Esophagus (tissue), 2 donors: ENCODE data around the gene SNAPC4. TPM values are rescaled to one million over a fixed set of nuclear protein-coding genes. Genes with fewer than 3 reads are reported as not detected.
"Not testable (repeated sequence)": the region's sequence is repeated elsewhere in the genome, so short reads cannot be mapped to it uniquely, and the experiment has no call there.

Experiments
- H3K27ac ChIP-seq, 2 donors: one replicate each; pipeline ENCODE4 v1.5.1; 2013; ENCODE audit warnings: low read depth in 2 of 2, mild to moderate bottlenecking in 2 of 2, inconsistent platforms in 1 of 2, low read length in 1 of 2, moderate library complexity in 1 of 2
- H3K27me3 ChIP-seq, 2 donors: one replicate each; pipeline ENCODE4 v1.6.1; 2013; ENCODE audit warnings: low read length in 2 of 2, control low read depth in 1 of 2, mild to moderate bottlenecking in 1 of 2; ENCODE audit not compliant: insufficient read depth in 2 of 2, control insufficient read depth in 1 of 2
- H3K36me3 ChIP-seq, 2 donors: one replicate each; pipeline ENCODE4 v1.6.1; 2013; ENCODE audit warnings: low read length in 1 of 2; ENCODE audit not compliant: control insufficient read depth in 2 of 2, insufficient read depth in 2 of 2
- H3K4me1 ChIP-seq, 2 donors: one replicate each; pipeline ENCODE4 v1.6.1; 2013; ENCODE audit warnings: low read length in 1 of 2; ENCODE audit not compliant: control insufficient read depth in 2 of 2, insufficient read depth in 2 of 2
- H3K4me3 ChIP-seq, 2 donors: one replicate each; pipeline ENCODE4 v1.5.1; 2013; ENCODE audit warnings: low read length in 2 of 2, mild to moderate bottlenecking in 2 of 2, low read depth in 1 of 2, moderate library complexity in 1 of 2
- H3K9me3 ChIP-seq, 2 donors: one replicate each; pipeline ENCODE4 v1.6.1; 2013; ENCODE audit warnings: mild to moderate bottlenecking in 2 of 2, low read depth in 1 of 2, low read length in 1 of 2, moderate library complexity in 1 of 2; ENCODE audit not compliant: control insufficient read depth in 2 of 2, insufficient read depth in 1 of 2
- WGBS, 2 donors: extraction: QIAGEN DNeasy Blood & Tissue Kit; methylation state at CpG; one replicate each; pipeline ENCODE4 v1.1.7; 2013; 5-methylcytosine and 5-hydroxymethylcytosine counted together
- polyA plus RNA-seq, 2 donors: library from polyadenylated mRNA; stranded (reverse); fragments of 200-250 nt; gene quantifications; one replicate each; pipeline ENCODE4 v1.2.3, GENCODE V29; 2013
- donor health status: healthy with polysubstance abuse.
- donor health status: Bipolar disorder and iron deficiency.

Gene SNAPC4
- polyA plus RNA-seq, 2 donors = 3.5 to 6.6 TPM

DNA sequence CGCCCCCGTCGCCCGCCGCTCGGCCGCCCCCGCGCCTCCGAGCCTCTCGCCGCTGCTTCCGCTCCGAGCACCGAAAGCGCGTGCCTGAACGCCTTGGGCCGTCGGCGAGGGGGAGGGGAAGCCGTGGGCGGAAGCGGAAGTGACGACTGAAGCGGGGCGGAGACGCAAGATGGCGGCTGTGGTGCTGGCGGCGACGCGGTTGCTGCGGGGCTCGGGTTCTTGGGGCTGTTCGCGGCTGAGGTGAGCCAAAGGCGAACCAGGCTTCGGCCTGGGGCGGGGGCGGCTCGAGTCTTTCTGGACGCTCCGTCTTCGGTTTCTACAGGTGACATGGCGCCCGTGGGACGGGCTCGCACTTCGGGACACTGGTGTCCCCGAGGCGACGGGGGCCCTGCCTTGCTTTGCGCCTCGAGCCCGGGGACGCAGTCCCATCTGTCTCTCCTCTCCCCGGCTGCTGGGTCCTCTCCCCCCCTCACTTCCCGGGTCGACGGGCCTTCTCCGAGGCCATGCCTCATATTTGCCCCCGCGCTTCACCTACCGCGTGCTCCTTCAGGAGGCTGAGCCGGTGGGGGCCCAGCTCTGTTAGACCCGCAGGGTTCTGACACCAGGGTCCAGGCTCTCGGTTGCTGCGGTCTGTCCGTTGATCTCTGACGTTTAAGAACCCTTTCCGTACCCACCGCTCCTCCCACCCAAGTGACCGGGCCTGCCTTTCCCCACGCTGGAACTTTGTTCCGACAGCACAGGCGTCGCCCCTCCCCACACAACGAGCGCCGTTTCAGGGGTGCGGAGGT, 10.7 kb upstream of the SNAPC4 start, which contains the start of the genes ENTR1 and PMPCA:
TSS of gene ENTR1 (minus strand) at position 115 of the 788 bp plus-strand sequence. CDS start 217 bp downstream, outside the sequence.
TSS of gene PMPCA (plus strand) at position 159 of the 788 bp plus-strand sequence. CDS start at position 170, 11 bp downstream.
- H3K27me3 ChIP-seq = no peaks in the 10 kb centered on the region
- H3K27ac ChIP-seq = peak within 1 kb of the TSS; percentile 78 to 79
- H3K4me1 ChIP-seq = peaks cover 2 to 7% of the 10 kb centered on the region in 2 donors
- 0% methylated on average over 79 to 83 of the region's 83 CpGs for WGBS, 2 donors
- no peaks in the 10 kb centered on the region for H3K9me3 ChIP-seq
- peaks cover 9 to 33% of the 10 kb centered on the region in 2 donors for H3K36me3 ChIP-seq
- H3K4me3 ChIP-seq = peak within 1 kb of the TSS; percentile 88 to 96

DNA sequence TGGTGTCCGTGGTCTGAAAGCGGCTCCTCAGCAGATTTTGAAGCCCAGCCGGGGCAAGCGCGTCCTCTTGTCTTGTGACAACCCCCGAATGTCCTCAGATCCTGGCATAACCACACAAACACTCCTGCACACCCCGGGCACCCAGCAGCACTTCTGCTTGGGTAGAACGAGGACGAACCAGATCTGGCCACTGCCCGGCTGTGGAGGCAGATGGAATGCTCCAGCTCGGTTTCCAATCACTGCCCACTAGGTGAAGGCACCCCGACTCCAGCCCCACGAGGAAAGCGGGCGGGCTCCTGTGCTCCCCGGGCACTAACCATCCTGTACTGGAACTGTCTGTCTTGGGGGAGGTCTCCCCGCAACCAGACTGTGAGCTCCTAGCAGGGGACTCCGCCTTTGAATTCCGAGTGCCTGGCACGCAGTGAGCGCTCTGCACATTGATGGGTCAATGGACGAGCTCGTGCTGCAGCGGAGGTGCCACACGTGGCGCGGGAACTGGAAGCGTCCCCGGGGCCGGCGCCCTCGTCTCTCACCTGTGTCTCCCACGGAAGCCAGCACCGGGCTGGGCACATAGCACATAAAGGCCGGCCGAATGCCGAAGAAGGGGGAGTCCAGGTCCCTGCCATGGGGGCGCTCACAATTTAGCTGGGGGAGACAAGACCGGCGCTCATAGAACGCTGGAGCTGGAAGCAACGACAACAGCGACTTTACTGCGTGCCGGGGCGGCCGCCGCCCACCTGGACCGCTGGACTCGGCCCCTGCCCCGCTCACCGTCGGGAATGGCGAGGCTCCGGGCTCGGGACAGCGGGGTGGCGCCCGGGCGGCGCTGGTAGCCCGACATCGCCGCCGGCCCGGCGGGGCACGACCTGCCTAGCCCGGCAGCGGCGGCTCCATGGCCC, 9.8 kb upstream of the SNAPC4 start:
- H3K27me3 ChIP-seq = no peaks in the 10 kb centered on the region
- peak overlapping the region; percentile 45 to 61 for H3K27ac ChIP-seq
- H3K4me3 ChIP-seq = peak overlapping the region; percentile 88 to 96
- peaks cover 9 to 30% of the 10 kb centered on the region in 2 donors for H3K36me3 ChIP-seq
- WGBS, 2 donors = 9 to 13% methylated on average over 46 to 71 of the region's 71 CpGs
- peaks cover 2 to 8% of the 10 kb centered on the region in 2 donors for H3K4me1 ChIP-seq
- no peaks in the 10 kb centered on the region for H3K9me3 ChIP-seq

DNA sequence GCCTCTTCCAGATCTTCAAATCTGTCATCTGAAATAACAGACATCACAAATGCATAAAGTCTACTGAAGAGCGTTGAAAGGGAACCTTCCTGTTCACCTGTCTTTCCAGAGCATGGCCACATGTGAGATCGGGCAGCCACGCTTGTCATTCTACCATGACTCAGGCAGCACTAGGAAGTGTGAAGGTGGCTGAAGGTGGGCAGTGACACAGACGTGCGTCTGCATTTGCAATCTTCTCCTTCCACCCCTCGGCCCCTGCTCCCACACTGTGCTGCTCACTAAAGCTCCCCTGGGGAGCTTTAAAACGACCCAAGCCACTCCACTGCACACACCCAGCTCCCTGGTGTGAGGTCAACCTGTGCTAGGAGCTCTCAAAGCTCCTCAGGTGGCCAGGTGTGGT, 7.9 kb upstream of the SNAPC4 start:
- H3K27me3 ChIP-seq = no peaks in the 10 kb centered on the region
- H3K9me3 ChIP-seq = no peaks in the 10 kb centered on the region
- 87 to 88% methylated on average over 7 of the region's 7 CpGs for WGBS, 2 donors
- H3K27ac ChIP-seq = no peak overlapping the region
- H3K36me3 ChIP-seq = peaks cover 3 to 25% of the 10 kb centered on the region in 2 donors
- H3K4me1 ChIP-seq = peaks cover 2 to 14% of the 10 kb centered on the region in 2 donors
- no peak overlapping the region for H3K4me3 ChIP-seq

DNA sequence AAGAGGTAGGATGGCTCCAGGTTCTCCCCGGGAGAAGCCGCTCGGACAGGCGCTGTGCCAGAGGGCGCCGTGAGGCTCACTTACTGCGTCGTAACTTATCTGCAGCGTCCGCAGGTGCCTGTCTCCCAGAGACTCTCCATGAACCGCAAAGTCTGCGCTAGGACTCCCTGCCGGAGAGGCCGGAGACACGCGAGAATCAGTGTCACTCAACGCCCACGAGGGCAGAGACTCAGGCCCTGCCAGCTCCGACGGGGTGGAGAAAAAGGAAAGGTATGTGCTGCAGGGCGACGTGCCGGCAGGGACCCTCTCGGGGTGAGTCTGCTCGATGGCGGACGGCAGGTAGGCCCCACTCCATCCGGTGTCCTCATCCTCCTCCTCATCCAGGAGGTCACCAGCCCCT, 7.1 kb upstream of the SNAPC4 start:
- Histone ChIP-seq H3K4me1 (peaks cover 2 to 14% of the 10 kb centered on the region in 2 donors), H3K36me3 (peaks cover 3 to 27% of the 10 kb centered on the region in 2 donors)
- 94 to 96% methylated on average over 26 to 28 of the region's 28 CpGs for WGBS, 2 donors

DNA sequence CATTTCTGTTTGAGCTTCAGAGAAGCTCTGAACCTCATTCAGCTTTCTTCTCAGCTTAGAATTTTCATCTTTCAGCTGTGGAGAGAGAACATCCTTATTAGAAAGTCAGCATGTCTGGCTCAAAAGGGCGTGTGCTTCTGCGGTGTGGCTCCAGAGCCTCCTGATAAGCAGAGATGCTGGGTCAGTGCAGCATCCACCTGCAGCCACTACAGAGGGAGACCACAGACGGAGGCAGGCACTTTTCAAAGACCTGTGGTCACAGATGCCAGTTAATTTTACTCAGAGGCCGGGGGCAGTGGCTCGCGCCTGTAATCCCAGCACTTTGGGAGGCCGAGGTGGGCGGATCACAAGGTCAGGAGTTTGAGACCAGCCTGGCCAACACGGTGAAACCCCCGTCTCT, 5.9 kb upstream of the SNAPC4 start:
- not testable (repeated sequence) for H3K9me3 ChIP-seq, H3K27me3 ChIP-seq, H3K4me3 ChIP-seq, H3K27ac ChIP-seq
- H3K4me1 ChIP-seq = peaks cover 0 to 14% of the 10 kb centered on the region in 2 donors
- WGBS, 2 donors = 86 to 87% methylated on average over 10 of the region's 10 CpGs
- peaks cover 3 to 29% of the 10 kb centered on the region in 2 donors for H3K36me3 ChIP-seq

More for the DNA sequence above, 7.1 kb upstream of the SNAPC4 start:
- not testable (repeated sequence) for H3K27me3 ChIP-seq, H3K9me3 ChIP-seq, H3K27ac ChIP-seq, H3K4me3 ChIP-seq

DNA sequence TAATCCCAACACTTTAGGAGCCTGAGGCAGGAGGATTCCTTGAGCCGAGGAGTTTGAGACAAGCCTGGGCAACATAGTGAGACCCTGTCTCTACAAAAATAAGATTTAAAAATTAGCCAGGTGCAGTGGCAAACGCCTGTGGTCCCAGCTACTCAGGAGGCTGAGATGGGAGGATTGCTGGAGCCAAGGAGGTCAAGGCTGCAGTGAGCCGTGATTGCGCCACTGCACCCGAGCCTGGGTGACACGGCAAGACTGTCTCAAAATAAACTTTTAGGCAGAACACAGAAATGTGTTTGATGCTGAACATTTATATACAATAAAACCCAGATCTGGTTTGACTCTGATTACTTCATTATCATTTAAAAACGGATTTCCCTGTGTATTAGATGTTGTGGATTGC, 5.5 kb upstream of the SNAPC4 start:
- WGBS, 2 donors = 54 to 63% methylated on average over 7 of the region's 7 CpGs
- Histone ChIP-seq H3K36me3 (peaks cover 3 to 29% of the 10 kb centered on the region in 2 donors), H3K27me3 (no peaks in the 10 kb centered on the region)

DNA sequence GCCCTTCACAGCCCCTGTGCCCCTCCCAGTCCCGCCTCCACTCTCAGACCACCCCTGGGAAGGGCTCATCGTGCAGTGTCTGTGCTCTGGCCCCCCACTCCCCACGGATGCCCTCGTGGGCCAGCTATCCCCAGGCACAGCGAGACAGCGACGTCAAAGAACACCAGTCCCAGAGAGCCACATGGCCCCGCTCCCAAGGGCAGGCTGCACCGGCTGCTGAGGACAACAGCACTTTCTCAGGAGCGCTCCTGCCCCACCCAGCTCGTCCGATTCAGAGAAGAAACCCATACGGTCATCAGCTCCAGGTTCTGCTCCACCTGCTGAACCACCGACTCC, 4.8 kb upstream of the SNAPC4 start:
- peaks cover 3 to 29% of the 10 kb centered on the region in 2 donors for H3K36me3 ChIP-seq
- H3K27ac ChIP-seq = peak overlapping the region in 1 of 2 donors; percentile 18
- H3K9me3 ChIP-seq = no peaks in the 10 kb centered on the region
- peaks cover 0 to 17% of the 10 kb centered on the region in 2 donors for H3K4me1 ChIP-seq
- WGBS, 2 donors = 58 to 68% methylated on average over 14 of the region's 14 CpGs
- no peak overlapping the region for H3K4me3 ChIP-seq
- H3K27me3 ChIP-seq = no peaks in the 10 kb centered on the region

More for the DNA sequence above, 5.5 kb upstream of the SNAPC4 start:
- Histone ChIP-seq H3K9me3 (no peaks in the 10 kb centered on the region), H3K27ac (no peak overlapping the region), H3K4me1 (peaks cover 0 to 14% of the 10 kb centered on the region in 2 donors), H3K4me3 (no peak overlapping the region)

DNA sequence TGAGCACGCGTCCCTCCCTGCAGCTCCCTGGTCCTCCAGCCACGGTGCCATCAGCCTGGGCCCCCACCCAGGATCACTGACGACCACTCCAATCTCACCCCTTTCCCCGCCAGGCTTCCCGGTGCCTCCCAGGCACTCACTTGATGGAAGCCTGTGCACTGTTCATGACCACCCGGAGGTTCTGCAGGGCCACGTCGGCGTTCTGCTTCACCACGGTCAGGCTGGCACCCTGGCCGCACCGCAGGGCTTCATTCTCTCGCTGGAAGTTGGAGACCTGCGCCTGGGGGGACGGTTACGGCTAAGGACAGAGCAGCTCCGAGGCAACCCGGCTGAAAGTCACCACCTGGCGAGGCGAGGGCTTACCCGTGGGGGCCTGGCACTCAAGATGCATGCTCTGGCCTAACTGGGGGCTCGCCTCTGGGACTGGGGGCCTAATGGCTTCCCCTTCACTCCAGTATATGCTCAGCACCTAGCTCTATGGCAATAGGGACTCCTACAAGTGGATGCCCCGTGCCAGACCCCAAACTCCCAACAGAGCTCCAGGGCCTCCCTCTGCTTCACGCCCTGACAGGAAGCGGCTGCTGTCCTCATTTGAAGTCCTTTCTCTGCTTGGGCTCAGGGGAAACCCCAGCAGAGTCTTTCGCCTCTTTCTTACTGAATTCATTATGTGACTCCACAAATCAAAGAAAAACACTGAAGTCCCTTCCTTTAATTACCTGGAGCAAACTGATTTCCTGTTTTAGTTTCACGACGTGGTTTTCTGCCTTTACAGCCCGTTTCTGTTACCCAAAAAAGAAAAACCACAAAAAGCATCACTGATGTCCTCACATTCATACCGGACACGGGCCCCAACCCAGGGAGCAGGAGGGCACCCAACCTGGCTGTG, 4.2 kb upstream of the SNAPC4 start:
- Histone ChIP-seq H3K27ac (peak overlapping the region in 1 of 2 donors; percentile 18), H3K9me3 (no peaks in the 10 kb centered on the region), H3K4me3 (no peak overlapping the region), H3K4me1 (peaks cover 0 to 19% of the 10 kb centered on the region in 2 donors), H3K27me3 (no peaks in the 10 kb centered on the region), H3K36me3 (peaks cover 3 to 29% of the 10 kb centered on the region in 2 donors)
- WGBS, 2 donors = 80% methylated on average over 32 of the region's 32 CpGs

DNA sequence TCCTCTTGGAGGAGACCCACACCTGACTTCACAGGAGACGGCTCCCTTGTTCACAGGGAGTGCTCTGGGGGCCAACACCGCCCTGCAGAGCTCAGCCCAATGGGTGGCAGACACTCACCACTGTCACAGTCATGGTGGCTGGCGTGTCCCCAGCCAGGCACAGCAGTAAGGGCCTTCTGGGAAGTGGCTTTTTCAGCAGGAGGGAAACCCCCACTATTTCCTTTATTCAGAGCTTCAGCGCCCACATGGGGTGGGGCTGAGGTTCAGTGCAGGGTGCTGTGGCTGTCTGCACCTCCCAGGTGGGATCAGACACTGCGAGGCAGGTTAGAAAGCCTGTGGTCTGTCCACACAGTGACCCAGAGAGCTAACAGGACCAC, 3.6 kb upstream of the SNAPC4 start:
- Histone ChIP-seq H3K9me3 (no peaks in the 10 kb centered on the region), H3K4me3 (no peak overlapping the region), H3K36me3 (peaks cover 3 to 31% of the 10 kb centered on the region in 2 donors), H3K27ac (no peak overlapping the region), H3K27me3 (no peaks in the 10 kb centered on the region), H3K4me1 (peaks cover 0 to 22% of the 10 kb centered on the region in 2 donors)
- 75 to 90% methylated on average over 5 of the region's 5 CpGs for WGBS, 2 donors
